ENCODE results near the gene DGKQ.

DGKQ gene

GRCh38 chr4:951186-951585 is 22.2 kb downstream of the DGKQ start:
- Histone ChIP-seq H3K4me3 (replicated peaks; ENCODE audit: insufficient read depth, low read length) (no peak overlapping the region), H3K27me3 (ENCODE audit: insufficient read depth, poor library complexity, severe bottlenecking) (no peaks in the 10 kb centered on the region), H3K27ac (replicated peaks) (no peak overlapping the region)
- TF ChIP-seq REST (IDR thresholded peaks at IDR 0.05; ENCODE audit: insufficient replicate concordance, low read depth) (no peak), SPI1 (IDR thresholded peaks at IDR 0.05; ENCODE audit: borderline replicate concordance, low read depth) (no peak), POLR2AphosphoS5 (IDR thresholded peaks at IDR 0.05; ENCODE audit: low read depth) (no peak), CTCF (IDR thresholded peaks at IDR 0.05; ENCODE audit: insufficient read depth, low read length) (no peak), GABPA (IDR thresholded peaks at IDR 0.05; ENCODE audit: low read depth) (no peak)
- no peak for DNase-seq (ENCODE audit: low read depth in 1 of 2, low spot score in 1 of 2)

- H3K27me3 ChIP-seq (ENCODE audit: insufficient read depth, poor library complexity, severe bottlenecking): no peaks in the 10 kb centered on the region
- DNase-seq (ENCODE audit: low read depth in 1 of 2, low spot score in 1 of 2): no peak
- H3K27ac ChIP-seq (replicated peaks): no peak overlapping the region
- TF ChIP-seq GABPA (IDR thresholded peaks at IDR 0.05; ENCODE audit: low read depth): no peak
- H3K4me3 ChIP-seq (replicated peaks; ENCODE audit: insufficient read depth, low read length): no peak overlapping the region
Observed at GRCh38 chr4:950136-951020, 23.0 kb downstream of the DGKQ start.

GRCh38 chr4:949656-950055 is 23.7 kb downstream of the DGKQ start:
- Histone ChIP-seq H3K27me3 (ENCODE audit: insufficient read depth, poor library complexity, severe bottlenecking) (no peaks in the 10 kb centered on the region), H3K4me3 (replicated peaks; ENCODE audit: insufficient read depth, low read length) (no peak overlapping the region), H3K27ac (replicated peaks) (no peak overlapping the region)
- TF ChIP-seq GABPA (IDR thresholded peaks at IDR 0.05; ENCODE audit: low read depth) (no peak), CTCF (IDR thresholded peaks at IDR 0.05; ENCODE audit: insufficient read depth, low read length) (no peak), POLR2AphosphoS5 (IDR thresholded peaks at IDR 0.05; ENCODE audit: low read depth) (no peak), REST (IDR thresholded peaks at IDR 0.05; ENCODE audit: insufficient replicate concordance, low read depth) (no peak)
- no peak for DNase-seq (ENCODE audit: low read depth in 1 of 2, low spot score in 1 of 2)

- no peaks in the 10 kb centered on the region for H3K27me3 ChIP-seq (ENCODE audit: insufficient read depth, poor library complexity, severe bottlenecking)
- no peak overlapping the region for H3K4me3 ChIP-seq (replicated peaks; ENCODE audit: insufficient read depth, low read length)
- TF ChIP-seq REST (IDR thresholded peaks at IDR 0.05; ENCODE audit: insufficient replicate concordance, low read depth) (no peak), SPI1 (IDR thresholded peaks at IDR 0.05; ENCODE audit: borderline replicate concordance, low read depth) (no peak), GABPA (IDR thresholded peaks at IDR 0.05; ENCODE audit: low read depth) (no peak), CTCF (IDR thresholded peaks at IDR 0.05; ENCODE audit: insufficient read depth, low read length) (no peak), POLR2AphosphoS5 (IDR thresholded peaks at IDR 0.05; ENCODE audit: low read depth) (no peak)
- H3K27ac ChIP-seq (replicated peaks): no peak overlapping the region
- DNase-seq (ENCODE audit: low read depth in 1 of 2, low spot score in 1 of 2): no peak
Observed at GRCh38 chr4:948936-949300, 24.5 kb downstream of the DGKQ start.

Data from HL-60 (cell line).